IPS DF 4.7 (cell line): Measurements from ENCODE around the gene TCTN3.
"Not testable (repeated sequence)": the region's sequence is repeated elsewhere in the genome, so short reads cannot be mapped to it uniquely, and the experiment has no call there.

Experiments used
- DNase-seq: peaks from one replicate; pipeline ENCODE4 v3.0.0-alpha.2; 2013; ENCODE audit warnings: low spot score; ENCODE audit errors: extremely low read depth

TCTN3 gene, protein sequence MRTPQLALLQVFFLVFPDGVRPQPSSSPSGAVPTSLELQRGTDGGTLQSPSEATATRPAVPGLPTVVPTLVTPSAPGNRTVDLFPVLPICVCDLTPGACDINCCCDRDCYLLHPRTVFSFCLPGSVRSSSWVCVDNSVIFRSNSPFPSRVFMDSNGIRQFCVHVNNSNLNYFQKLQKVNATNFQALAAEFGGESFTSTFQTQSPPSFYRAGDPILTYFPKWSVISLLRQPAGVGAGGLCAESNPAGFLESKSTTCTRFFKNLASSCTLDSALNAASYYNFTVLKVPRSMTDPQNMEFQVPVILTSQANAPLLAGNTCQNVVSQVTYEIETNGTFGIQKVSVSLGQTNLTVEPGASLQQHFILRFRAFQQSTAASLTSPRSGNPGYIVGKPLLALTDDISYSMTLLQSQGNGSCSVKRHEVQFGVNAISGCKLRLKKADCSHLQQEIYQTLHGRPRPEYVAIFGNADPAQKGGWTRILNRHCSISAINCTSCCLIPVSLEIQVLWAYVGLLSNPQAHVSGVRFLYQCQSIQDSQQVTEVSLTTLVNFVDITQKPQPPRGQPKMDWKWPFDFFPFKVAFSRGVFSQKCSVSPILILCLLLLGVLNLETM

DNA sequence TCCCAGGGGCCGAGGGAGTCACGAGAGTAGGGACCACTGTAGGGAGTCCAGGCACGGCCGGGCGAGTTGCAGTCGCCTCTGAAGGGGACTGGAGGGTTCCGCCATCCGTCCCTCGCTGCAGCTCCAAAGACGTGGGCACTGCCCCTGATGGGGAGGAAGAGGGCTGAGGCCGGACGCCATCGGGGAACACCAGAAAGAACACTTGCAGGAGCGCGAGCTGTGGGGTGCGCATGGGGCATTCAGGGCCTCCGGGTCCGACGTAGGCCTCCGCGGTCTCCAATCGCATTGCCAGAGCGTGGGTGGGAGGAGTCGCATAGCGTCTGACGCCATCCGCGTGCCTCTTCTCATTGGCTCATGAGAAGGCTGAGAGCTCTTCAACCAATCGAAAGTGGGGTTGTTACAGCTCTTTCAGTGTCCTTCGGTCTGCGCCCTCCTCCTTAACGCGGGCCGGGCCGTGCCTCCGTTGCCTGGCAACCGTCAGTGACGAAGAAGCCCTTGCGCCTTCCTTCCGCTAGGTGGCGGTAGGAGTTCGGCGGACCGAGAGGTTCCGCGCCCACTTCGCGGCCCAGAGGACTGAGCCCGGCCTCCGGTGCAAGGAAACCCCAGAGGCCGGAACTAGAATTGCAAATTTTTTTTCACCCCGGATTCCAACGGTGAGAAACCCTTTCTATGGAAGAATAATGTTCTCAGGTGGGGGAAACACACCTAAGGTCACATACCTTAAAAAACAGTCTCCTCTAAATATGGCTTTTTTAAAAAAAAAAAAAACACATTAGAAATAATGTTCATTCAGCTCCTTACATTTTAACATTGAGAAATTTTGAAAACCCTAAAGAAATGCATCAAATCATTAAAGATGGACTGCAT lies at the start of gene TCTN3:
Gene TCTN3 (minus strand): TSS at position 260 of the 867 bp plus-strand sequence. CDS start 28 bp downstream, at position 232.
- peak; percentile 98 for DNase-seq

DNA sequence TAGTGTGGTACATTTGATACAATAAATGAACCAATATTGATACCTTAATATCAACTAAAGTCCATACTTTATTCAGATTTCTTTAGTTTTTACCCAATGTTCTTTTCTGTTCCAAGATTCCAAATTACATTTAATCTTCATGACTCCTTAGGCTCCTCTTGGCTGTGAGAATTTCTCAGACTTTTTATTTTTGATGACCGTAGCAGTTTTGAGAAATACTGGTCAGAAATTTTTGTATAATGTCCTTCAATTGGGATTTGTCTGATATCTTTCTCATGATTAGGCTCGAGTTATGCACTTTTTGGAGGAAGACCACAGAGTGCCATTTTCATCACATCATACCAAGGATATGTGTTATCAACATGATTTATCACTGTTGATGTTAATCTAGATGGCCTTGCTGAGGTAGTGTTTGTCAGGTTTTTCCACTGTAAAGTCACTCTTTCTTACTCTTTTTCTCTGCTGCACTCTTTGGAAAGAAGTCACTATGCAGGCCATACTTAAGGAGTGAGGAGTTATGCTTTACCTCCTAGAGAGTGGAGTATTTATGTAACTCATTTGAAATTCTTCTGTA lies 49.3 kb upstream of the TCTN3 start:
- no peak for DNase-seq

DNA sequence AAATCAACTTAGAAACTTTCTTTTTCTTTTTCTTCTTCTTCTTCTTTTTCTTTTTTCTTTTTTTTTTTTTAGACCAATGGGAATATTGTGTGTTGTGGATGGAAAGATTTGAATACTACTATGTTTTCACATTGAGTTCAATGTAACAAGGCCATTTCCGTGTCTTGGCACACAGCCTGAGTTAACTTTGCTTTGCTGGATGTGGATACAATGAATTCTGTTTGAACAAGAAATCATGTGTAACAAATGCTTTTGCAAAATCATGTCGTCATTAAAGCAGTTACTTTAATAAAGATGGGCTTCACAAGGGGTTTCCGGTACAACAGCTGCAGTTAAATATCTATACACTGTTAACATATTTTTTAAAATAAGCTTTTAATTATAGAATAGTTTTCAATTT lies 48.8 kb upstream of the TCTN3 start:
- no peak for DNase-seq

DNA sequence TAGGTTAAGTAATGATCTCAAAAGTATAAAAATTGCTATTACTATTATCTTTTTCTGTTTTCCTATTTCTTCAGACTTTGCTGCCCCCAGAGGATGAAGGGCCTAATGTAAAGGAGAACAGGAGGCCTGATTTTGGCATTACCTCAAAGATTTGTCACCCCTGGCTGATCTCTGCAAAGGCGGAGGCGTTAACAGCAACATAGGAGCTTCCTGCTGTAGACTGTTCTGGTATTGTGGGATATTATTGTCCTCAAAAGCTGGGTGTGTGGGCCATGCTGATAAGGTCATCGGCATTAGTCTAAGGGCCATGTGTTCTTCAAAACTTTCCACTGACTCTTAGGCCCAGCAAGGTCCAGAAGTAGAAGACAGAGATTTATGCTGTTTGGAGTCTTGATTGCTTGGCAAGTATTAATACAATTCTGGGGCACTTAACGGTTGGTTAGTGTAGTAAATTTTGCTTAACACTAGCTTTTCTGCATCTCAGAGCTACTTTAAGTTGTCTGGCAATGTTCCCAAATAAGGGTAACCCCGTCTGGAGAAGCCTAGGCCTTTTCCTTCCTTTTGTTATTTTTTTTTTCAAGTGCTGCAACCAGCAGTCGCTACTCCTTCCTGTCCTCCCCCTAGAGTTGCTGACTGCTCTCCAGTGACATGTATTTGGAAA lies 48.2 kb upstream of the TCTN3 start:
- no peak for DNase-seq

DNA sequence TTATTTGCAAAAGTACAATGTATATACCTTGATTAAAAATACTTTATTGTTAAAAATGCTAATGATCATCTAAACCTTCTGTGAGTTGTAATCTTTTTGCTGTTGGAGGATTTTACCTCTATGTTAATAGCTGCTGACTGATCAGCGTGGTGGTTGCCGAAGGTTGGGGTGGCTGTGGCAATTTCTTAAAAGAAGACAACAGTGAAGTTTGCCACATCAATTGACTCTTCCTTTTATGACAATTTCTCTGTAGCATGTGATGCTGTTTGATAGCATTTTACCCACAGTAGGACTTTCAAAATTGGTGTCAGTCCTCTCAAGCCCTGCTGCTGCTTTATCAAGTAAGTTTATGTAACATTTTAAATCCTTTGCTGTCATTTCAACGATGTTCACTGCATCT lies 45.3 kb upstream of the TCTN3 start:
- no peak for DNase-seq

DNA sequence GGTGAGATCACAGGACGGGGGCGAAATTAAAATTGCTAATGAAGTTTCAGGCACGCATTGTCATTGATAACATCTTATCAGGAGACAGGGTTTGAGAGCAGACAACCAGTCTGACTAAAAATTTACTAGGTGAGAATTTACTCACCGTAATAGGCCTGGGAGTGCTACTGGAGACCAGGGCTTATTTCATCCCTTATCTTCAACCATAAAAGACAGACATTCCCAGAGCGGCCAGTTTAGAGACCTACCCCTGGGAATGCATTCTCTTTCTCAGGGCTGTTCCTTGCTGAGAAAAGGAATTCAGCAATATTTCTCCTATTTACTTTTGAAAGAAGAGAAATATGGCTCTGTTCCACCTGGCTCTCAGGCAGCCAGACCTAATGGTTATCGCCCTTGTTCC lies 39.2 kb upstream of the TCTN3 start:
- DNase-seq, result not testable (repeated sequence)

DNA sequence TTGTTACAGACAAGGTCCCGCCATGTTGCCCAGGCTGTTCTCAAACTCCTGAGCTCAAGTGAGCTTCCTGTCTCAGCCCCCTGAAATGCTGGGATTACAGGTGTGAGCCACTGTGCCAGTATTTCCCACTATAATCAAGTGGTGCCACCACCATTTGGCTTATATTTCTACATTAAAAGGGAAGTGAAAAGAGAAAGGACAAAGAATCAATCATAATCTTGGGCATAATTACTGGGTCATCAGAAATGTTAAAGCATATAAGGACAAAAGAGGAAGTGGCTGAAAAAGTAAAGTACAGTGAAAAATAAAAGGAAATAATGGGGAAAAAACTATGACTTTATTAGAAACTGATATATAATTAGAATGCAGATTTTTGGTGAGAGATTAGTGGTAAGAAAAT lies 36.5 kb upstream of the TCTN3 start:
- DNase-seq, result no peak

DNA sequence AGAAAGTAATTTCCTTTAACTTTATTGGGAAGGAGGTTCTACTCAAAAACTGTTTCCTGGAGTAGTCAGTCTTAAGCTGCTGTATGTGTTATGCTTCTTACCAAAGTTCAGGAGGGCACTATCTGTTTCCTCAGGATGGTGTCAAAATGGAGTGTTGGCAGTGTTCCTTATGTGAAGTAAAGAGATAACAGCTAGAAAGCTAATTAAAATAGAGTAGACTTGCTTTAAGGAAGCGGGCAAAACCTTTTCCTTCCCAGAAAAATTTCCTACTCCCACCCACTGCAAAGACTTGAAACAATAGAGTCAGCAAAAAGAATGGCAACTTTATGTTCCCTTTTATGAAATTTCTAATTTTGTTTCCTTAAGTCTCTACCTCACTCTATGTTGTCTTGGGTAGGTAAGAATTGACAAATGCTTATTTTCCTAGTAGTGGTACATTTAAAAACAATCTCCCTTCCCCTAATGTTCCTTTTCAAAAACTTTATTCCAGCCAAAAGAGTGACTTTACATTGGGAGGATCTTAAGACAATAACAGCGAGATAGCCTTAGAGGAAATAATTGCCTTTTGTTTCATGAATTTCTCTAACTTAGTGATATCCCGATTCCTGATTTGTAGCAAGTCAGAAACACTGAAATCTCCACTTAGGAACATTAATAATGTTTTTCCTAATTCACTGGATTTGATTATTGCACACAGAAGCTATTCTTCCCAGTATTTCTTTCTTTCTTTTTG lies 35.8 kb upstream of the TCTN3 start:
- DNase-seq, result no peak

DNA sequence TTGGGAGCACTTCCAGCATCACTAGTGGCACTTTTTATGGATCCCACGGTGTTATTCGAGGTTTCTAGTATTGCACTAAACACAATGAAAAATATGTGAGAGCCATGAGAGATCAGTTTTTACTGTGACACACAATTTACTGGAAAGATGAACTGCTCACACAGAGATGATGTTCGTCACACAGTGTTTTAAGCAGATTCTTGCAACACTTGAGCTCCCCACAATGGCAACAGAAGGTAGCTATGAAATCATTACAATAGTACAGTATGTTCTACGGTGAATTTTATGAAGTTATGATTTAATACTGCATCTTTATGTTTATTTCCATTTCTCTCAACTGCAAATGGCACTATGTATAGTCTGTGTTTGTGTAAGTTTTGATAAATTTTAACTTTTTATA lies 34.8 kb upstream of the TCTN3 start:
- DNase-seq, result no peak

DNA sequence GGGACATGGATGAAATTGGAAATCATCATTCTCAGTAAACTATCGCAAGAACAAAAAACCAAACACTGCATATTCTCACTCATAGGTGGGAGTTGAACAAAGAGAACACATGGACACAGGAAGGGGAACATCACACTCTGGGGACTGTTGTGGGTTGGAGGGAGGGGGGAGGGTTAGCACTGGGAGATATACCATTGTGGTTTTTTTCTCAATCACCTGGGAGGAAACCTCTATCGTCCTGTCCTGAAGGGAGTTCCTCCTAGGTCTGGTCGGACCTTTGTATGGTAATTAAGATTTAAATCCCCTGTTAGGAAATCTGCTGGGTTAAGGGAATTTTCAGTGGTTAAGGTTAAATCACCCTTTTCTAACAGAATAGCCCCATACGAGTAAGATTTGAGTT lies 28.8 kb upstream of the TCTN3 start:
- not testable (repeated sequence) for DNase-seq

DNA sequence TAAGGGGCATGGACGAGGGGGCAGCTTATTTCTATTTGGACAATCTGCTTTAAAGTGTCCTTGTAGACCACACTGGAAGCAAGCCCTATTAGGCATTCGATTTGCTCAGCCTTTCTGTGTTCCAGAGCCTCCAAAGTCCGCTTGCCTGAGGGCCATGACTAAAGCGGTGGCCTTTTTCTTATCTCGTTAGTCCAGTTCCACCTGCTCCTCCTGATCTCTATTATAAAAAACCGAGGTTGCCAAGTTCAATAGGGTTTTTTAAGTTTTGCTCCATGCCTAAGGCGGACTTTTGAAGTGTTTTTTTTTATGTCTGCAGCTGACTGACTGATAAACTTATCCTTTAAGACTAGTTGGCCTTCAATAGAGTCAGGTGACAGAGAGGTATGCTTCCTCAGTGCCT lies 27.0 kb upstream of the TCTN3 start:
- DNase-seq, result not testable (repeated sequence)

DNA sequence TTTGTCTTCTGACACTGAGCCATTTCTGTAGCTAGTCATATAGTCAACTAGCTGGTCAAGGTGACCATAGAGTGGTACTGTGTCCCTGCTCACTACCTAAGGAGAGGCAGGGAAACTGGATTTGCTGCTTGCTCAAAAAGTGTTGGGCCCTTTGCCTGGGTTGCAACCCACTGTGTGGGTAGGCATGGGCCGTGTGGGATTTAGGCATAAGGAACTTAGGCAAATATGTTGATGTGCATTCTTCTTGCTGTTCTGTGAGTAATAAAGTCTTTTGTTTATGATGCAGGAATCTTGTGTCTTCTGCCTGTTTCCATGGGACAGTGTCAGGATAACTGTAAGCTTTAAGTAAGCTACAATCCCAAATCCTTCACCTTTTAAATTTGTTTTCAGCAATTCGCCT lies 23.1 kb upstream of the TCTN3 start:
- no peak for DNase-seq

DNA sequence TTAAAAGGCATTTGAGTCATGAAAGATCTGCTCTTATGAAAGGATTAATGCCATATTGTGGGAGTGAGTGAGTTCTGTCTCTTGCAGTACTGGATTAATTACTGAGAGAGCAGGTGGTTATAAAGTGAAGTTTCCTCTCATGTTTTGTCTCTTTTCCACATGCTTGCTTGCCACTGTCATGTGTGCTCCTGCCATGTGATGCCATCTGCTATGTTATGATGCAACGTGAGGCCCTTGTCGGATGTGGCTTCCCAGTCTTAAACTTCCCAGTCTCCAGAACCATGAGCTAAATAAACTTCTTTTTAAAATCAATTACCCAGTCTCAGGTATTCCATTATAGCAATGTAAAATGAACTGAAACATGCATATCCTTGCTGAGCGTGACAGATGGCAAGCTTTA lies 22.7 kb upstream of the TCTN3 start:
- no peak for DNase-seq

DNA sequence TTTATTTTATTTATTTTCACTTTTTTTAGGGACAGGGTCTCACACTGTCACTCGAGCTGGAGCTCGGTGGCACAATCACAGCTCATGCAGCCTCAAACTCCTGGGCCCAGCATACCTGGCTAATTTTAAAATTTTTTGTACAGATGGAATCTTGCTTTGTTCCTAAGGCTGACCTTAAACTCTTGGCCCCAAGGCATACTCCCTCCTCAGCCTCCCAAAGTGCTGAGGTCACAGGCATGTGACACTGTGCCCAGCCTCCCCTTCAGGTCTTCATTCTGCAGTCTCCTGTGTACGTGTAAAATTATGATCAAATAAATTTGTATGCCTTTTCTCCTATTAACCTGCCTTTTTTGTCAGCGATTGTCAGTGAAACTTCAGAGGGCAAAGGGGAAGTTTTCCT lies 17.8 kb upstream of the TCTN3 start:
- no peak for DNase-seq

DNA sequence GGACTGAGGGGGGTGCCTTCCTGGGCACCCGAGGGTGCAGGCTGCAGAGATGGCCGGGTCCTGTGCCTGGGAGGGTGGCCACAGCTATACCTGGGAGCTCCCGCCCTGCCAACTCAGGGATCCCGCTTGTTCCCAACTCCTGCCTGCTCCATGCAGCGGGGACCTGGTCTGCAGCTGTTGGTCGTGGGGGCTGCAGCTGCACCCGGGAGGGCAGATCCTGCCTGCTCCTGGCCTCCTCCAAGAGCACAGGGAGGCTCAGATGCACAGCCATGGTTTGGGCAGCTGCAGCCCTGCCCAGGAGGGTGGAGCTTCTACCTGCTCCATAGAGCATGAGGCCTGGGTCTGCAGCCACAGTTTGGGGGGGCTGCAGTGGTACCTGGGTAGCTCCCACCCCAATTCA lies 13.3 kb upstream of the TCTN3 start:
- DNase-seq, result no peak

DNA sequence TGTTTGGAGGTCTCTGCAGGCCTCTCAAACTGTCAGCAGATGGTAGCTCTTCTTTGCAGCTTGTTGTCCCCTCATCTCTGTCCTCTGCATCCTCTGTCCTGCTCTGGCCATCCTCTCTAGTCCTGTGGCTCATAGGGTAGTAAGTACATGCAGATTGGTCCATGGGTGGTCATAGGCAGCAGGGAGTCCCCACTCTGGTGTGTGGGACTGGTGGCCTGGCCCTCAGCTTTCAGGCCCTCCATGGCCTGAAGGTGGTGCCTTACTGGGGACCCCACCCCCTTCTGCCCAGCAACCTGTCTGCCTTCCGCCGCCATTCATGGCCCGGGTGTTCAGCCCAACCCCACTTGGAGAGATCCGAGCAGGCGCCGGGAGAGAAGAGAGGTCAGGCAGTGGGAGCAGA lies 12.8 kb upstream of the TCTN3 start:
- DNase-seq, result no peak

DNA sequence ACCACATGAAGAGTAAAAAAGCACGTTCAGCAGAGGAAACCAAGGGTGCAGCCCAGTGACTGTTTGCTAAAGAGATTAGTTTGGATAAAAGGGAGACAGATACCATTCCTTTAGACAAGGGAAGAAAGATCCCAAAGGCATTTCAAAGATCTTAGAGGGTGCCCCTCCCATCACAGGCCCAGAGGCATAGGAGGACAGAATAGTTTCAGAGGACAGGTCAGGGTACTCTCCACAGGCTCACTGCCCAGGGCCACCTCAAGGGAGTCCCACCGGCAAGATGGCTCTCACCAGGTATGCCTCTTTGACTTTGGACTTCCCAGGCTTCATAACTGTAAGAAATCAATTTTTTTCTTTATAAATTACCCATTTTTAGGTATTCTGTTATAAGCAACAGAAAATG lies 4.7 kb upstream of the TCTN3 start:
- DNase-seq, result no peak

DNA sequence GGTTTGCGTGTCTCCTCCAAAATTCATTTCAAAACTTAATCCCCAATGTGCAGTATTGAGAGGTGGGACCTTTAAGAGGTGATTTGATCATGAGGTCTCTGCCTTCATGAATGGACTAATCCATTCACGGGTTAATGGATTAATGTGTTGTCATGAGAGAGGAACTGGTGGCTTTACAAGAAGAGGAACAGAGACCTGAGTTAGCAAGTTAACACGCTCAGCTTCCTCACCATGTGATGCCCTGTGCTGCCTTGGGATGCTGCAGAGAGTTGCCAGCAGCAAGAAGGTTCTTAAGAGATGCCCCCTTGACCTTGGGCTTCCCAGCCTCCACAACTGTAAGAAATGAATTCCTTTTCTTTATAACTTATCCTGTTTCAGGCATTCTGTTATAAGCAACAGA lies 3.7 kb upstream of the TCTN3 start:
- DNase-seq, result no peak

DNA sequence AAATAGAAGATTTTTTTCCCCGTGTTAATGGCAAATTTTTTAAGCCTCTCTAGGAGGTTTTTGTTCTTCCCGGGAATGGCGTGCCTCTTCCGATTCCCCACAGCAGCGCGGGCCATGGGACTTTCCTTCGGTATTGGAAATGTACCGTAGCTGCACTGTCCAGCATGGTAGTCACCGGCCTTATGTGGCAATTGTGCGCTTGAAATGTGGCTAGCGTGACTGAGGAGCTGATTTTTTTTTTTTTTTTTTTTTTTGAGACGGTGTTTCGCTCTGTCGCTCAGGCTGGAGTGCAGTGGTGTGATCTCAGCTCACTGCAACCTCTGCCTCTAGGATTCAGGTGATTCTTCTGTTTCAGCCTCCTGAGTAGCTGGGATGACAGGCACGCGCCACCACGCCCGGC lies 938 bp upstream of the TCTN3 start:
- no peak for DNase-seq

DNA sequence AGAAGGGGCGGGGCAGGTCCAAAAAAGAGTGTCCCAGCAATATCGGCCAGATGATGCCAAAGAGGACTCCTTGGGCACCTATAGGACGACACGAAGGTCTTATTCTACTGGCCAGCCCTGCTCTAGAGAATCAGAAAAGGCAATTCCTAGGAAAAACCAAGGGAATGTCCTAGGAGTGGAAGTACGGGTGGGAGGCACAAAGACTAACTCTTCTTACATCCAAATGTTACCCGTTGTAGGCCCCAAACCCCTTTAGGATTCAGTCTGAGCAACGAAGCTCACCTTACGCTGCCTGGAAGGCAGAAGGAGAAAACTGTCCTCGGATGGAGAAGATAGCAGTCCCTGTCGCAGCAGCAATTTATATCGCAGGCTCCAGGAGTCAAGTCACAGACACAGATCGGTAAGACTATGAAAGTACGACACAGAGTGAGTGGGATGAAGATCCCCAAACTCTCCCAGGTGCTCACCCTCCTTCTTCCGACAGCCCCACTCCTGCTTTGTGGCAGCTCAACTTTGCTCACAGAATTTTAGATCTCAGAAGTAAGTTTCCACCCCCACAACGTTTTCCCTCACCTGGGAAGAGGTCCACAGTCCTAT lies 558 bp downstream of the TCTN3 start:
- no peak for DNase-seq
